GM12892 (cell line): ENCODE data around the gene POLA1.

ENCODE experiments used
- POLR2A ChIP-seq: IDR thresholded peaks from 2 replicates; pipeline ENCODE4 v1.6.1; 2011; ENCODE audit warnings: low read depth, low read length, control low read depth
- TAF1 ChIP-seq: IDR thresholded peaks from 2 replicates; pipeline ENCODE4 v1.6.1; 2011; ENCODE audit warnings: low read depth, mild to moderate bottlenecking, control low read depth, low read length, borderline replicate concordance

- no peak for TF ChIP-seq POLR2A
- TF ChIP-seq TAF1, result no peak
These were observed 25.1 kb downstream of the POLA1 start for GRCh38 chrX:24718771-24719170.
